ENCODE measurements around the gene ZNF683.

DNA sequence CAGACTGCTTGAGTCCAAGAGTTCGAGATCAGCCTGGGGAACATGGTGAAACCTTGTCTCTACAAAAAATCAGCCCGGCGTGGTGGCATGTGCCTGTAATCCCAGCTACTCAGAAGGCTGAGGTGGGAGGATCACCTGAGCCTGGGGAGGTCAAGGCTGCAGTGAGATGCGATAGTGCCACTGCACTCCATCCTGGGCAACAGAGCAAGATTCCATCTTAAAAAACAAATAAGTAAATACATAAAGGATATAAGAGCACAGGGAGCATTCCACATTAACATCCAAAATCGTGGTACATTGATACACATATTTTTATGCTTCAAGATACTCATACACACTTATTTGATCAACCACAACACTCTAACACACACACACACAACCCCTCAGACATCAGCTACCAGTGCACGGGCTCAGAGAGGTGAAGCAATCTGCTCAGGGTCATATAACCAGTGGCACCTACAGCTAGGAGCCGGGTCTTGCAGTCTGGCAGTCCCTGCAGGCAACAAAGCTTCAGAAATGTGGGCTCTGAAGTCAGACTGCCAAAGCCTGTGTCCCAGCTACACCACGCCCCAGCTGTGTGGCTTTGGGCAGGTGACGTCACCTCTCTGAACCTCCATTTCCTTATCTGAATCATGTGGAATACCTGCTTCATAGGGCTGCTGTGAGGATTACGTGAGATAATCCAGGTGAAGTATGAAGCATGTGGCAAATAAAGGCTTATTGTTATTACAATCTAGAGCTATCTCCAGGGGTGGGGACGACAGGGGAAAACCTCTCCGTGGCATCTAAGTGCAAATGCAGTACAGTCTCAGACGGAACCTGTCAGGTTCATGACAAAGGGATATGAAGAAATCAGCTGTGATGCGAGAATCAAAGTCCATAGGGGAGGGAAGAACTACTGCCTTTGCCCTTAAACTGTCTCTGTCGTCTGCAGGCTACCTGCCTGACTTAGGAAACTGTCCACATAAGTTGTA, 13.9 kb downstream of the ZNF683 start:
- TF ChIP-seq POLR2A (IDR thresholded peaks at IDR 0.05; ENCODE audit: low read length) (no peak), GATA1 (IDR thresholded peaks at IDR 0.05; ENCODE audit: low read depth, low read length) (no peak)

Measured in erythroblast (primary cell).